ENCODE results near the gene TREML1. TPM values are rescaled to one million over a fixed set of nuclear protein-coding genes. Genes with fewer than 3 reads are reported as not detected.

TREML1 gene
- total RNA-seq, 4 donors from 2014 or later = not detected

DNA sequence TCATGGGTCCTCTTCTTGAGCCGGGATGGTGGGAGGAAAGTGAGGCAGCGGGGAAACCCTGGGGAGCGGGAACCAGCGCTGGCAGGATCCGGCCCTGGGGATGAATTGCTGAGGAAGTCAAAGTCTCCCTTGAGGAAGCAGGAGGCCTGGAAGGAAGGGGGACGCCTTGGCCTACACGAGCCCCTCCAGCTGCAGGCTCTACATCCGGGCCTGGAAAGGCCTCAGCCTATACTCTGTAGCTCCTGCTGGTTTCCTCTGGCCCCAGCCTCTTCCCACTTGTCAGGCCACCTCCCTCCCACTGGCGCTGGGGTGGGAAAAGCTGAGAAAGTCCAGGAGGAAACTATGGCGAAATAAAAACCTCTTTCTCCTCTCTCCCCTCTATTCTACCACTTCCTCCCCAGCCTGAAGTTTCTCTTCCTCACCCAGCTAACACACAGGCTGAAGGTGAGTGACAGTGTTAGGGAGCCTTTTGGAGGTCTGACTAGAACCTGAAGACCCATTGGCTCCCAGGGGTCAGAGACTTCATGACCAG, 31.9 kb upstream of the TREML1 start:
- no peaks in the 10 kb centered on the region for H3K4me1 ChIP-seq
- no peak overlapping the region for H3K4me3 ChIP-seq
- peaks cover 0 to under 1% (median 0%) of the 10 kb centered on the region in 4 donors for H3K27me3 ChIP-seq
- intact Hi-C loops (cut with DNase I) = no loop called here
- H3K27ac ChIP-seq = no peak overlapping the region
- H3K9me3 ChIP-seq = peaks cover 0 to 13% (median 6%) of the 10 kb centered on the region in 3 donors
- H3K36me3 ChIP-seq = no peaks in the 10 kb centered on the region
- DNase-seq = no peak
- no peak for TF ChIP-seq POLR2A (IDR thresholded peaks at IDR 0.05)
- 63 to 75% methylated on average over 7 of the region's 10 CpGs for WGBS, 2 donors

DNA sequence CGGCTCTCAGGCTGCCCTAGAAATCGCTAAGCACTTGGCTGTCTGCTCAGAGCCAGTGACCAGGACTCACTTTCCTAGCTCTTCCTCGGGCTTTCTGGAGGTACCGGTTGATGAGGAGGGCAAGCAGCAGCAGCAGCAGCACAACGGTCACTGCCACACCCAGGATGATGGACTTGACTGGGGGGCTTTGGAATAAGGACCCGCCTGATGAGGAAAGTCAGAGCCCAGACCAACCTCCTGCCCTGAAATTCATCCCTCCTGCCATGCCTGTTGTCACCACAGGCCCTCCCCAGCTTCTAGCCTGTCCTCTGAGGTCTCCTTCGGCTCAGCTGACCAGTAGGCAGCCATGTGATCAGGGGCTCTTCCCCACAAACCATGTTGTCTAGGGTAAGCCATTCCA, 30.6 kb upstream of the TREML1 start:
- intact Hi-C loops (cut with DNase I) = no loop called here
- H3K9me3 ChIP-seq = peaks cover 0 to 4% (median 4%) of the 10 kb centered on the region in 3 donors
- H3K36me3 ChIP-seq = no peaks in the 10 kb centered on the region
- no peak overlapping the region for H3K4me3 ChIP-seq
- H3K4me1 ChIP-seq = no peaks in the 10 kb centered on the region
- 81 to 82% methylated on average over 6 to 7 of the region's 7 CpGs for WGBS, 2 donors
- DNase-seq = no peak
- peaks cover 0 to 12% (median 0%) of the 10 kb centered on the region in 4 donors for H3K27me3 ChIP-seq
- TF ChIP-seq POLR2A (IDR thresholded peaks at IDR 0.05) = no peak
- TF ChIP-seq, protein P1, sequence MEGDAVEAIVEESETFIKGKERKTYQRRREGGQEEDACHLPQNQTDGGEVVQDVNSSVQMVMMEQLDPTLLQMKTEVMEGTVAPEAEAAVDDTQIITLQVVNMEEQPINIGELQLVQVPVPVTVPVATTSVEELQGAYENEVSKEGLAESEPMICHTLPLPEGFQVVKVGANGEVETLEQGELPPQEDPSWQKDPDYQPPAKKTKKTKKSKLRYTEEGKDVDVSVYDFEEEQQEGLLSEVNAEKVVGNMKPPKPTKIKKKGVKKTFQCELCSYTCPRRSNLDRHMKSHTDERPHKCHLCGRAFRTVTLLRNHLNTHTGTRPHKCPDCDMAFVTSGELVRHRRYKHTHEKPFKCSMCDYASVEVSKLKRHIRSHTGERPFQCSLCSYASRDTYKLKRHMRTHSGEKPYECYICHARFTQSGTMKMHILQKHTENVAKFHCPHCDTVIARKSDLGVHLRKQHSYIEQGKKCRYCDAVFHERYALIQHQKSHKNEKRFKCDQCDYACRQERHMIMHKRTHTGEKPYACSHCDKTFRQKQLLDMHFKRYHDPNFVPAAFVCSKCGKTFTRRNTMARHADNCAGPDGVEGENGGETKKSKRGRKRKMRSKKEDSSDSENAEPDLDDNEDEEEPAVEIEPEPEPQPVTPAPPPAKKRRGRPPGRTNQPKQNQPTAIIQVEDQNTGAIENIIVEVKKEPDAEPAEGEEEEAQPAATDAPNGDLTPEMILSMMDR (IDR thresholded peaks at IDR 0.05) = no peak
- no peak overlapping the region for H3K27ac ChIP-seq

DNA sequence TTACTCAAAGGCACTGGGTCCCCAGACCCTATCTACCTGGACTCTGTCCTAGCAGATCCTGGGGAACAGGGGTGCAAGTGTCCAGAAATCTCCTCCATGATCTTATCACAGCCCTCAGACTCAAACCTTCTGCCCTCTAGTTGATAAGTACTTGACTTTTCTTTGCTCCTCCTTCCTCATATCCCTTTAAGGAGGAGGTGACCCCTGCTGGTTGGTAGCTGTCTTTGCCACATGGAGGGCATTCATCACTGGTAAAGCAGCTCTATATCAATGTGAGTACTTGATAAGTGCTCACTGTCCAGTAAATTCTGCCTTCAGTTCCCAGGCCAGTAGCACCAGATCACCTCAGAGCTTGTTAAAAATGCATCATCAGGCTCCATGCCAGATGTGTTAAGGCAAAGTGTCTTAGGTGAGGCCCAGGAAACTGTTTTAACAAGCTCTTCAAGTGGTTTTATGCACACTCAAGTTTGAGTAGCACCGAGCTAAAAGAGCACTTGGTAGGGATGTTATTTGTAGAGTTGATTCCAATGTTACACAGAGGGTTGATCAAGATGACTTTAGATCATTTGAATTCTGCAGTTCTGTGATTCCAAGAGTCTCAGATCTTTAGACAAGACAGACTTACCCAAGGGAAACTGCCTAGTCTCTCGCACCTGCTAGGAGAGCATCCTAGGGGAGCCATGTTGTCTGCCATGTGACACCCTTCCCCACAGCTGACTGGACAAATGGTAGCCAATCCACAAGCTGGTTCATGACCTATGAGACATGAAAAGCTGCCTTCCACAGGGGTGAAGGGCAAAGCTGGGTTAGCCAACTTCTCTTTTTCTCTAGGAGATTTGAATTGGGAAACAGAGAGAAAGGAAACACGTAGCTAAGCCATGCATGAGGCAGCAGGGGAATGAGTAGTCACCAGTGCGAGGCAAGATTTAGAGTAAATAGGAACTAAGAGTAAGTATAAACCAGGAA, 28.2 kb upstream of the TREML1 start:
- peaks cover 0 to 19% (median 0%) of the 10 kb centered on the region in 4 donors for H3K27me3 ChIP-seq
- no peak overlapping the region for H3K27ac ChIP-seq
- H3K4me1 ChIP-seq = no peaks in the 10 kb centered on the region
- DNase-seq = no peak
- H3K36me3 ChIP-seq = no peaks in the 10 kb centered on the region
- intact Hi-C loops (cut with DNase I) = no loop called here
- TF ChIP-seq POLR2A (IDR thresholded peaks at IDR 0.05) = no peak
- TF ChIP-seq, protein P1 (IDR thresholded peaks at IDR 0.05) = peak in 5 of 6 experiments; percentile 30 to 55 (median 42)
- WGBS, 2 donors = 61 to 67% methylated on average over 4 of the region's 4 CpGs
- no peaks in the 10 kb centered on the region for H3K9me3 ChIP-seq
- no peak overlapping the region for H3K4me3 ChIP-seq

DNA sequence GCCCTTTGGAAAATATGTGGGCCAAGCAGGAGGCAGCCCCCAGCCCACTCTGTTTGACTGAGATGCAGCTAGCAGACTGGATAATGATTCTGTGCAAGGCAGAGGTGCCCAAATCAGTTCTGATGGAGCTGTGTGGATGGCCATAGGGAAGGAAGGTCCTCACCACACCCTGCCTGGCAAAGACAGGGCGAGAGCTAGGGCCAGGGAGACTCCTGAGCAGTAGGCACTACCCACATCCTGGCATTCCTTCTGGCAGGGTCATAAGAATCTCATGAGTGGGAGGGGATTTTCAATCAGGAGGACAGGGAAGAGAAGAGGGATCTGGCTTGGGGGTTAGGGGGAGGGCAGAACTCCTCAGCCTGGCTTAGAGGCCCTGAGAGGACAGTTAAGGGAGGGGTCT, 27.4 kb upstream of the TREML1 start:
- no peak for DNase-seq
- H3K27me3 ChIP-seq = peaks cover 0 to 19% (median 0%) of the 10 kb centered on the region in 4 donors
- 80% methylated on average over 1 of the region's 1 CpG; no CpG with 5 or more reads in 1 of the 2 donors for WGBS, 2 donors
- TF ChIP-seq POLR2A (IDR thresholded peaks at IDR 0.05) = no peak
- TF ChIP-seq, protein P1 (IDR thresholded peaks at IDR 0.05) = no peak
- H3K9me3 ChIP-seq = no peaks in the 10 kb centered on the region
- H3K4me3 ChIP-seq = no peak overlapping the region
- no peaks in the 10 kb centered on the region for H3K4me1 ChIP-seq
- H3K36me3 ChIP-seq = no peaks in the 10 kb centered on the region
- H3K27ac ChIP-seq = no peak overlapping the region
- intact Hi-C loops (cut with DNase I) = no loop called here

DNA sequence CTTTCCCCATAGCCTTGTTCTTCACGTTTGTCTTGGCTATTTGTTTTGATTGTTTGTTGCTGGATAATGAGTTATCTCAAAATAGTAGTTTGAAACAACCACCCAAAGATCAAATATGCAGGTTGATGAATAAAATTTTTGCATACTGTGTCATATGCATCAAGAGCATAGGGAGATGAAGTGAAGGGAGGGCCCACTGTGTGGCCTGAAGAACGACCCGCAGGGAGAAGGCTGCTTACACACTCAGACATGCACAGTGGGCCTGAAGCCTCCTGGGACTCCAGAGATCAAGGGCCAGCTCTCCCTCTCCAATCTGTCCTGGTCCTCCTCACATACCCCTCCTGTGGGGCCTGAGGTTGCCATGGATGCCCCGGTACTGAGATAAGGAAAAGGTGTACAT, 25.0 kb upstream of the TREML1 start:
- peaks cover 0 to 21% (median 0%) of the 10 kb centered on the region in 4 donors for H3K27me3 ChIP-seq
- H3K9me3 ChIP-seq = no peaks in the 10 kb centered on the region
- no peaks in the 10 kb centered on the region for H3K4me1 ChIP-seq
- no peak for TF ChIP-seq POLR2A (IDR thresholded peaks at IDR 0.05)
- TF ChIP-seq, protein P1 (IDR thresholded peaks at IDR 0.05) = no peak
- H3K36me3 ChIP-seq = no peaks in the 10 kb centered on the region
- intact Hi-C loops (cut with DNase I) = no loop called here
- WGBS, 2 donors = 60 to 62% methylated on average over 3 to 4 of the region's 4 CpGs
- no peak overlapping the region for H3K4me3 ChIP-seq
- no peak overlapping the region for H3K27ac ChIP-seq
- DNase-seq = no peak

Data from esophagus squamous epithelium (tissue), 5 donors.